Breast epithelium (tissue), 4 donors: ENCODE data around the gene STARD5. TPM values are rescaled to one million over a fixed set of nuclear protein-coding genes. Genes with fewer than 3 reads are reported as not detected.
A peak's percentile ranks its signal among the peaks of the same experiment; 100 is the strongest.

ENCODE experiments used
- DNase-seq, 2 donors: peaks; one replicate each; pipeline ENCODE4 v3.0.0-alpha.2; 2019; ENCODE audit warnings: low spot score in 2 of 2
- H3K27ac ChIP-seq, 2 donors: fragments of 200-600 bp; sonication (generic) in 1 of 2; one replicate each; pipeline ENCODE4 v1.5.1; 2016 to 2019; ENCODE audit warnings: mild to moderate bottlenecking in 1 of 2
- H3K27me3 ChIP-seq, 2 donors: fragments of 200-600 bp; sonication (generic) in 1 of 2; one replicate each; pipeline versions ENCODE4 v1.5.1 to v1.6.0; 2017 to 2019; ENCODE audit warnings: control low read depth in 1 of 2, mild to moderate bottlenecking in 1 of 2
- H3K36me3 ChIP-seq: fragments of 200-600 bp; one replicate; pipeline ENCODE4 v1.5.1; 2019
- H3K4me1 ChIP-seq, 2 donors: fragments of 200-600 bp; sonication (generic); one replicate each; pipeline ENCODE4 v1.5.1; 2016 to 2019; ENCODE audit warnings: control low read depth in 1 of 2
- H3K4me3 ChIP-seq, 3 donors: fragments of 200-600 bp; sonication (generic); 1 replicate in 2 of 3; 2 replicates in 1 of 3; pipeline ENCODE4 v1.5.1; 2016 to 2019; ENCODE audit warnings: mild to moderate bottlenecking in 3 of 3, moderate library complexity in 2 of 3
- H3K9me3 ChIP-seq, 2 donors: fragments of 200-600 bp; sonication (generic) in 1 of 2; one replicate each; pipeline ENCODE4 v1.5.1; 2016 to 2019; ENCODE audit warnings: control low read depth in 1 of 2
- CTCF ChIP-seq, 3 donors: fragments of 450-650 bp; IDR thresholded peaks; one replicate each; pipeline ENCODE4 v1.5.1; 2016 to 2017; ENCODE audit warnings: antibody characterized with exemption in 3 of 3, mild to moderate bottlenecking in 3 of 3, moderate library complexity in 3 of 3
- POLR2A ChIP-seq: fragments of 450-650 bp; IDR thresholded peaks from one replicate; pipeline ENCODE4 v1.6.1; 2016; ENCODE audit warnings: antibody characterized with exemption, mild to moderate bottlenecking, moderate library complexity
- POLR2AphosphoS5 ChIP-seq, 3 donors: sonication (generic); formaldehyde crosslinking; IDR thresholded peaks; one replicate each; pipeline ENCODE4 v1.6.1; 2017; ENCODE audit warnings: antibody characterized with exemption in 3 of 3
- intact Hi-C: fragments of 100-400 bp; cut with DNase I; formaldehyde crosslinking; loops from one replicate; pipeline ENCODE4 v1.15.1; 2023; ENCODE audit warnings: low total_unique reads
- total RNA-seq, 3 donors: library from RNA; depleted of rRNA; stranded (reverse); fragments of >200 nt; gene quantifications; one replicate each; pipeline ENCODE4 v1.1.0, GENCODE V29; 2016

STARD5 gene
- total RNA-seq, 3 donors from 2014 or later: 3.2 to 9.5 (median 6.7) TPM

- Histone ChIP-seq H3K27ac (no peak overlapping the region), H3K4me3 (no peak overlapping the region), H3K4me1 (no peaks in the 10 kb centered on the region), H3K9me3 (no peaks in the 10 kb centered on the region), H3K27me3 (no peaks in the 10 kb centered on the region), H3K36me3 (no peaks in the 10 kb centered on the region)
- TF ChIP-seq CTCF (IDR thresholded peaks at IDR 0.05) (no peak), POLR2AphosphoS5 (IDR thresholded peaks at IDR 0.05) (no peak), POLR2A (no peak)
- DNase-seq: no peak
- intact Hi-C loops: no loop called here
These were observed 22.7 kb upstream of the STARD5 start for GRCh38 chr15:81346611-81347010.

GRCh38 chr15:81343371-81343770 lies 19.4 kb upstream of the STARD5 start:
- peaks cover 0 to 5% of the 10 kb centered on the region in 2 donors for H3K4me1 ChIP-seq
- no peaks in the 10 kb centered on the region for H3K9me3 ChIP-seq
- no peak for DNase-seq
- H3K4me3 ChIP-seq: no peak overlapping the region
- intact Hi-C loops: no loop called here
- no peak for TF ChIP-seq POLR2AphosphoS5 (IDR thresholded peaks at IDR 0.05)
- TF ChIP-seq CTCF (IDR thresholded peaks at IDR 0.05): no peak
- no peak for TF ChIP-seq POLR2A
- H3K27me3 ChIP-seq: no peaks in the 10 kb centered on the region
- H3K36me3 ChIP-seq: no peaks in the 10 kb centered on the region
- H3K27ac ChIP-seq: no peak overlapping the region

DNA sequence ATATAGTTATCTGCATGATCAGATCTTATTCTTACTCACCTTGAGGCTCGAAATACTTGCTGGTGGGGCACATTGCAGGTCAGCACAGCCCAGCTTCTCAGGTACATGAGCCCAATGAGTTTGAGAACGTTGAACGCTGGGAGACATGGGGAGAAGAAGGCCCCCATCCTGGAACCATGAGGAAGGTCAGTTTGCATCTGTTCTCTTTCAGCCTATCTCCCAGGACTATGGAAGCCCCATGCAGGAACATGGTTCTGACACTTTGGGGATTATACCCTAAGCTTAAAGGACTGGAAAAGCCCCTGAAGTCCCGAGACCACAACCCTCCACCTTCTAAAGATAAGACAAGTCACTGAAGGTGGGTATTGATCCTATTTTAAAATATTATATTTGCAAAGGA lies 17.4 kb upstream of the STARD5 start:
- no peaks in the 10 kb centered on the region for H3K27me3 ChIP-seq
- no peak for TF ChIP-seq POLR2A
- TF ChIP-seq CTCF (IDR thresholded peaks at IDR 0.05): no peak
- TF ChIP-seq POLR2AphosphoS5 (IDR thresholded peaks at IDR 0.05): no peak
- no peaks in the 10 kb centered on the region for H3K9me3 ChIP-seq
- H3K36me3 ChIP-seq: no peaks in the 10 kb centered on the region
- H3K4me1 ChIP-seq: peaks cover 0 to 15% of the 10 kb centered on the region in 2 donors
- H3K27ac ChIP-seq: no peak overlapping the region
- H3K4me3 ChIP-seq: no peak overlapping the region
- no peak for DNase-seq
- intact Hi-C loops: no loop called here

- Histone ChIP-seq H3K27me3 (no peaks in the 10 kb centered on the region), H3K9me3 (no peaks in the 10 kb centered on the region), H3K36me3 (no peaks in the 10 kb centered on the region), H3K4me1 (peaks cover 0 to 15% of the 10 kb centered on the region in 2 donors), H3K4me3 (no peak overlapping the region), H3K27ac (peak overlapping the region in 1 of 2 donors; percentile 76)
- DNase-seq: no peak
- TF ChIP-seq POLR2AphosphoS5 (IDR thresholded peaks at IDR 0.05) (no peak), CTCF (IDR thresholded peaks at IDR 0.05) (no peak), POLR2A (no peak)
- intact Hi-C loops: no loop called here
These were observed 15.9 kb upstream of the STARD5 start for GRCh38 chr15:81339851-81340250.

- Histone ChIP-seq H3K9me3 (no peaks in the 10 kb centered on the region), H3K4me3 (no peak overlapping the region), H3K27me3 (no peaks in the 10 kb centered on the region), H3K27ac (peak overlapping the region; percentile 66 to 76), H3K4me1 (peaks cover 0 to 15% of the 10 kb centered on the region in 2 donors), H3K36me3 (no peaks in the 10 kb centered on the region)
- no peak for DNase-seq
- intact Hi-C loops: no loop called here
- TF ChIP-seq POLR2AphosphoS5 (IDR thresholded peaks at IDR 0.05) (no peak), CTCF (IDR thresholded peaks at IDR 0.05) (no peak), POLR2A (no peak)
These were observed 15.4 kb upstream of the STARD5 start for GRCh38 chr15:81339321-81339720.
